ENCODE results near the gene ARHGAP32. TPM values are rescaled to one million over a fixed set of nuclear protein-coding genes. Genes with fewer than 3 reads are reported as not detected.
"Not testable (repeated sequence)": the region's sequence is repeated elsewhere in the genome, so short reads cannot be mapped to it uniquely, and the experiment has no call there.

Gene ARHGAP32
- total RNA-seq, 1 donor from 2014 or later = 41.5 TPM

DNA sequence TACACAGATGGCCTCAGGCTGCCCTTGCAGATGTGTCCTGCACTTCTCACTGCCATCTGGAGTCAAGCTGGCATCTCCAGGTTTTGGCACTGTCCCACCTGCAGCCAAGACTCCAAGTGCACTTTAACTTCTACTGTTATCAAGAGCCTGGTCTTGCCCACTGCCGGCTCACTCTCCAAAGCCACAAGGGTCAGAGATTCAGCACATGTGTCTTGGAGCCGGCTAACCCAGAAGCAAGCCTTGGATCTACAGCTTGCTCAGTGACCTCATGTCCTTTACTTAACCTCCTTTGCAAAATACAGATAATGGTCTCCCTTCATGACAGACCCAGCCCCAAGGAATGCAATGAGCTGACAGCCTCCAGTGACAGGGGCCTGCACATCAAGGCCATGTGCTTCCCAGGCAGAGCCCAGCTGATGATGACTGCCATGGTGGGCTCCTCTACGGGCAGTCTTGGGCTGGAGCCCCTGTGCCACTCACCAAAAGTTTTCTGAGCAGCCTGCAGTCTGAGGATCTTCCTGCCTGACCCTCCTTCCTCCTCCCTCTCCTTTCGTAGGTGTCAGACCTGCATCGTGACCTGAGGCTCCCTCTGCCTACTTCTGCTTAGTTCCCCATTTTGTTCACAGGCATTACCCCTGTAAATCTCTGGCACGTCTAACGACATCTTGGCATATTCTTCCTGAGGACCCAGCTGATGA lies 258.5 kb downstream of the ARHGAP32 start:
- DNase-seq (ENCODE audit: low spot score) = no peak

DNA sequence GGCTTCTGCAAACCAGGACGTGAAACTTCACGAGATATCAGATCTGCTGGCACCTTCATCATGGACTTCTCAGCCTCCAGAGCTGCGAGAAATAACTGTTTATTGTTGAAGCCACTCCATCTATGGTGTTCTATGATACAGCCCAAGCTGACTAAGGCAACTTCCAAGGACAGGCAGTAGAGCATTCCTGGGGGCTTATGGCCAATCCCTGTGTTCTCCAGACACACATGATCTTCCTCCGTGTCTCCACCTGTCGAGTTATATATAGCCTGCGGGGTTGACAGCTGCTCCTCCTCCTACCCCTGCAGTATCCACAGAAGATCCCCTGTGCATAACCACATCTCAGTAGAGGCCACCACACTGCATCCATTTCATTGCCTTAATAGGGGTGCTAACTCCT lies 260.5 kb downstream of the ARHGAP32 start:
- no peak for DNase-seq (ENCODE audit: low spot score)

DNA sequence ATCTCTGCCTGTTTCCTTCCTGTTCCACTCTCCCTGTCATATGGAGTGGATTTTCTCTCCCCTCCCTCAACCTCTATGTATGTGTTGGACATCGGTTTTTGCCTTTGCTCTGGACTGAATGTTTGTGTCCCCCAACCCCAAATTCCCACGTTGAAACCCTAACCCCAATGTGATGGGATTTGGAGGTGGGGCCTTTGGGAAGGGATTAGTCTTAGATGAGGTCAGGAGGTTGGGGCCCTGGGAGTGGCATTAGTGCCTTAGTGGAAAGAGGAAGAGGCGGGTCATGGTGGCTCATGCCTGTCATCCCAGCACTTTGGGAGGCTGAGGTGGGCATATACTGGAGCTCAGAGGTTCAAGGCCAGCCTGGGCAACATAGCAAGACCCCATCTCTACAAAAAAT lies 261.1 kb downstream of the ARHGAP32 start:
- no peak for DNase-seq (ENCODE audit: low spot score)

DNA sequence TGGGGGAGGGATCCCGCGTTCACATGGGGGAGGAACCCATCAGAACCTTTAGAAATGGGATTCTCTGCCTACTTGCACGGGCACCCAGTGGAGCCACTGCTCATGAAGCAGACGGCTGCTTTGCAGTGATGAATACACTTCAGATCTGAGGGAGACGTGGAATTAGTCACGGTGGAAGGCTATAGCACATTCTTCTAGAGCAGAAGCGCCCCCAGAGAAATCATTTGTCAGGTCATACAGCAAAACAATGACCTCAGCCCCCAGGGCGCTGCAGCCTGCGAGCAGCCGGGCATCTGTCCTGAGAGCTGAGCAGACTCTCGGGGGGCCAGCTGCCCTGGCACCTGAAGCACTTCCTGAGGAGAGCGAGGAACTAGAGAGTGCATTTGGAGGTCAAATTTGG lies 262.1 kb downstream of the ARHGAP32 start:
- no peak for DNase-seq (ENCODE audit: low spot score)

DNA sequence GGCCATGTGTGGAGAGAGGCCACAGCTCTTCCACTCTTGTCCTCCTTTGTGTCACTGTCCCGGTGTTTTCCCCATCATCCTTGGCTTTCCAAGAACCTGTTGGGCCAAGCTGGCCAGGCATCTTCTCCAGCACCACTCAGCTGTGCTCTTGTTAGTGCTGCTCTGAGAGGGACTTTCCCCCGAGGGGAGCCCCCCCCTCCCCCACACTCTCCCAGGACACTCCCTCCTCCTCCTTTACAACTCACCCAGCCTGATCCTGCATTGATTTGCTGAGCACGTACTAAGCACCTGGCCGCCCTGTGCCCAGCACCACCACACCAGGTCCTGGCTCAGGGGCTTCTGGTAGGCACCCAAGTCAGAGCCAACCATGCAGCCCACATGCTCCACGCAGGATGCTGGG lies 262.7 kb downstream of the ARHGAP32 start:
- no peak for DNase-seq (ENCODE audit: low spot score)

DNA sequence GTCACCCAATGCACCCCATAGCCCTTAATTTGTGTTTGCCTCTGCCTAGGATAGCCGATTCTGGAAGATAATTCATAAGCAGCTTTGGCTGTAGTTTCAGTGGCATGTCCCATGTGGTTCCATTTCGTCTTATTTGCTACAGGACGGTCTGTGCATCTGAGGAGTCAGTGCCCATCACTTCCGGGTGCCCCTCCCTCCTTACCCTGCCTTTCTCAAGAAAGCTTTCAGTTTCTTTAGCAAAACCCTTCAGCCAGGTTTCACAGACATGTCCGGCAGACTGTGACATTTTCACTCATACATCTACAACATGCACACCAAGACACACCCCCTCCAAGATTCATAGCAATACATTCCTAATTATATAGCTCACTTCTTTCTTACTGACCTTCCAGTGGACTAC lies 263.7 kb downstream of the ARHGAP32 start:
- DNase-seq (ENCODE audit: low spot score) = no peak

DNA sequence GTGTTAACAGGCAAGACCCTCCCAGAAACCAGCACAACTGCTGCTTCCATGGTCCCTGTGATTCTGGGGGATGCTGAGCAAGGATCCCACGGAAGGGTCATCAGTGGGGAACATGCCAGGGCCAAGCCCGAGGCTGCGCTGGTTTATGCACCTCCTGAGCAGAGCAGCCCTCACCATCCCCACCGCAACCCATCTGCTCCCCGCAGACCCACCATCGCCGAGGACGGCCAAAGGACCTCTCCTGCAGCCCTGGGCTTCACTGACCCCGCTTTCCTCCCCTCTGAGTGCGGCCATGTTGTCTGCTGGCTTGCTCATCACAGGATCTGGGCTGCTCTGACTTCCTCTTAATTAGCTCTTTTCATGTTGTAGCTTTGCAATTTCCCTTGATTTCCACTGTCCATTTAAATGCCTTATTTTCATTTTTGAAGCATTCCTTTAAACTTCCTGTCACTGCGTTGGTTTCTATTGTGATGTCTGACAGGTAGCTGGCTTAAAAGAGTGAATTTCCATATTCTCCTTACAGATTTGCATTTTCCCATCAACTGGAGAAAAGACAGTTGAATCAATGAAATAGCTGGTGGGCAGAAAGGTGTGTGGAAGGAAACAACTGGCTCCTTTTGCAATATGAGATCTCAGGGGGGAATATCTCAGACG lies 264.3 kb downstream of the ARHGAP32 start:
- no peak for DNase-seq (ENCODE audit: low spot score)

DNA sequence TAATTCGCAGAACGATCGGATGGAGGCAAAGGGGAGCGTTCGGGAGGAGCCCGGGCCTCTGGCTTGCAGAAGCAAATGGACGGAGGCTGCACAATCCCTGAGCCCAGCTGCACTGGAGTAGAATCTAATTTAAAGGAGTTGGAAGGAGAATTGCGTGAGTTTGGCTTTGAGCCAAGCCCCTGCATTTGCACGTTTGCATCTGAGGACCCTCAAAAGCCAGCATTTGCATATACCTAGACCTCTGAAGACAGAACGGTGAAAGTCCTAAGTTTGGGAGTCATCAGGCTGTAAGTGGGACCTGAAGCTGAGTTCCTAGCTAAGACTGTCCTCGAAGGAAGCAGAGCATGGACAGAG lies 265.0 kb downstream of the ARHGAP32 start:
- DNase-seq (ENCODE audit: low spot score) = no peak

DNA sequence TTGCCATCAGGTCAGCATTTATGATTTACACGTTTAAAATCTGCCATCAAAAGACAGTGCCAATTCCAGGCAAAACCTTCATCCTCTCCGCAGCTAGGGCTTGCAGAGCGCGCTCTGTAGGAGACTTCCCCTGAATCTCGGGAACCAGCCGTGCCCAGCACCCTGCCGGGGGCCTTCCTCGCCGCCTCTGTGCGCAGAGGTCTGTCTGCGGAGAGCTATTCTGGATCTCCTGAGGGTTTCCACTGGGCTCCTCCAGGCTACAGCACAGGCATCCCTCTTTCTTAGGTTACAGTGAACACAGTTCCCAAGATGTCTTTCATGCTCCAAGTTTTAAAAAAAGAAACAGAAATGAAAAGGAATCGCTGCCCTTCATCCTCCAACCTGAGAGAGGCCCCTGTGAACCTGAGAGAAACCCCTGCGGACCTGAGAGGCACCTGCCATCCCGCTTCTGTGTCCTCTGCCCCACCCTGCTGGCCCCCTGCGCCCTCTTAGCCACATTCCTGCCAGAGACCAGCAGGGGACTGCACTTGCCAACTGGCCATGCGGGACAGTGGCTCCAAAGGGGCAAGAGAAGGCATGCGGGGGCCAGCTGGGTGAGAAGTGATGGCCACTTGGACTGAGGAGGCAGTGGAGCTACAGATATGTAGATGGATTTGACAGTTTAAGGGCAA lies 265.6 kb downstream of the ARHGAP32 start:
- no peak for DNase-seq (ENCODE audit: low spot score)

DNA sequence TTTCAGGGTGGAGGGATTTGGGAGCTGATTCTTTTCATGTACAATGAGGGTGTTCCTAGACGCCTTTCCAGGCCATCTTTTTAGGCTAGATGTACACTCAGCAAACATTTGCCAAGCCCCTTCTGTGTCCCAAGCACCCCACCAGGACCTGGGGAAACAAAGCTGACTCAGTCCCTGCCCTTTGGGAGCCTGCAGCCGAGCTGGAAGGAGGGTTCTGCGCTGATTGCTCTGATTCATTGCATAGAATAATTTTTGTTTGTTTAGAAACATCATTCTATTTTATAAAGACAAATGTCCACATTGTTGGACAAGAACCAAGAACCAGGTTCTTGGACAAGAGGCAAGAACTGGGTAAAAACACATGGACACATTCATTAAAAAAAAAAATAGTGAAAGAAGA lies 266.1 kb downstream of the ARHGAP32 start:
- DNase-seq (ENCODE audit: low spot score) = no peak

DNA sequence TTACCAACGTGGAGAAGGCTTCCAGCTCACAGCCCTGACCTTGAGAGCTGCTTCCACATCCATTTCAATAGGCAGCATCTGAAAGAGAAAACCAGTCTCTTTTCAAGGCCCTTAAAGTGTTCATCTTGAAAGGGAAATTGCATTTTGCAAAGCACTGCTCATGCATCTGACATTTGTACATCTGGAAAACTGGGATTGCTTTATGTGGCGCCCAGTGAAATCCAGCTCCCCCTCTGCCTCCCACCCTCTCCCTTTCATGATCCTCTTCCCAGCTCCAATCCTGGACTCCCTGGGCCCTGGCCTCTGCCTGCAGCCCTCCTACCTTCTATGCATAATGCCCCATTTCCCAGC lies 266.9 kb downstream of the ARHGAP32 start:
- DNase-seq (ENCODE audit: low spot score) = no peak

DNA sequence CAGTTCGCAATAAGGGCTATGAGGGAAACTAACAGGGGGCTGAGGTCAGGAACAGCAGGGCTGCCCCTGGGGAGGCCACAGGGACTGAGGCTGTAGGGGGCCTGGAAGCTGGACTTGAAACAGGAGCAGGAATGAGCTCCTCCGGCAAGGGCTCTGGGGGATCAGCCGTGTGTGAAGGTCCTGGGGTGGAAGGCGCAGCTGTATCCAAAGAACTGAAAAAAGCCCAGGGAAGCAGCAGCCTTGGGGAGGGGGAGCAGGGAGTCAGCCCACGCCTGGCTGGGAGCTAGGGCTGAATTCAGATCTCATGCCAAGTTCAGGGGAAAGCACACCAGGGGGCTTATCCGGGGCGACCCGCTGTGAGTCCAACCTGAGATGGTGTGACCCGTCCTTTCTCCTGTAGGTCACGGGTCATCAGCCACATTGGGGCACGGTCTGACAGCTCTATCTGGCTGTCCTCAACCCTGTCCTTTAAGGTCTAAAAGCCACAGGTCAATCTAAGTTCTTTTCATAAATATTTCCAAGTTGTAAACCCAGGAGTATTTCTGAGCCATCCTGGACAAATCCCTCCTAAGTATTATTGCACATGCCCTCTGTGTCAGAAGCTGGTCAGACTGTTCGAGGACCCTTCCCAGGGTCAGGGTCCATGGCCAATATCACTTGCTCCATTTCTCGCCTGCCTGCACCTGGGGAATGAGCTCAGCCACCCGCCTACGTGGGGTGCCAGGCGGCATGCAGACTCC lies 267.4 kb downstream of the ARHGAP32 start:
- no peak for DNase-seq (ENCODE audit: low spot score)

DNA sequence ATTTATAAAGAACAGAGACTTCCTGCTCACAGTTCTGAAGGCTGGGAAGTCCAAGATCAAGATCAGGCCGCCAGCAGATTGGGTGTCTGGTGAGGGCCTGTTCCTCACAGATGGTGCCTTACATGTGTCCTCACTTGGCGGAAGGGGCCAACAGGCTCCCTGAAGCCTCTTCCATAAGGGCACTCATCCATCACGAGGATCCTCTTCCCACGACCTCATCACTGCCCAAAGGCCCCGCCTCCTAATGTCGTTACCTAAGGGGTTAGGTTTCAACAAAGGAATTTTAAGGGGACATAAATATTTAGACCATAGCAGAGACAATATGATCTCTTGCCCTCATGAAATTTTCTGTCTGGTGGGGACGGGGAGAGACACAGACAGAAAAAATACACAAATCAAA lies 268.0 kb downstream of the ARHGAP32 start:
- no peak for DNase-seq (ENCODE audit: low spot score)

DNA sequence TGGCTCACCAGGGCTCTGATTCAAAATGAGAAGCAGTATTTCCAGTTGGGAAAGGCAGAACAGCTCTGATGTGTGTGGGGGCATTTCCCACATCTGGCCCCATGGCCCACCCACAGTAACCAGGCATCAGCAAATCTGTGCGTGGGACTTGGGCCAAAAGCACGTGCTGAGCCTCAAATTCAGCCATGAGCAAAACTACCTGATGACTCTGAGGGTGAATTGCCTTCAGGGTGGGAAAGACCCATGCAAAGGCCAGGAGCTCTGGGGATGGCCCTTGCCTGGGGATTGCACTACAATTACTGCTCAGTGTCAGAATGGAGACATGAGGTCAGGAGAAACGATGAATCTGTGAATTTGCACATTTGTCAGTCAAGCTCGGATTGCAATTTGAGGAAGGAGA lies 270.3 kb downstream of the ARHGAP32 start:
- DNase-seq (ENCODE audit: low spot score) = no peak

DNA sequence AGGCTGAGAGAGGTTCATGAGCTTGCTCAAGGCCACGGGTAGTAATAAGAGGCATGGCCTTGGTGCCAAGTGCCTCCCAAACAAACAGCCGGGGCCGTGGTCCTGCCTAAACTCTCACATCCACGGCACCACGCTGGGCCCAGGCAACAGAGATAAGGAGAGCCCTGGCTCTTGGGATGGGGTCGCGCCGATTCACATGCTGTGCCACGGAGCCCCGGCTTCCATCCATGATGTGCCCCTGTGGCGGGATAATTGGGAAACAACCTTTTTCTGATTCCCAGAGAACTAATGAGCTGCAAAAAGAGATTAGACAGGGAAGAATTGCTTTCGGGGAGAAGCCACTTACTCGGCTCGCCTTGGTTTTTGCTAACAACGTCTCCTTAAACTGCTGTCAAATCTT lies 271.5 kb downstream of the ARHGAP32 start:
- DNase-seq (ENCODE audit: low spot score) = no peak

DNA sequence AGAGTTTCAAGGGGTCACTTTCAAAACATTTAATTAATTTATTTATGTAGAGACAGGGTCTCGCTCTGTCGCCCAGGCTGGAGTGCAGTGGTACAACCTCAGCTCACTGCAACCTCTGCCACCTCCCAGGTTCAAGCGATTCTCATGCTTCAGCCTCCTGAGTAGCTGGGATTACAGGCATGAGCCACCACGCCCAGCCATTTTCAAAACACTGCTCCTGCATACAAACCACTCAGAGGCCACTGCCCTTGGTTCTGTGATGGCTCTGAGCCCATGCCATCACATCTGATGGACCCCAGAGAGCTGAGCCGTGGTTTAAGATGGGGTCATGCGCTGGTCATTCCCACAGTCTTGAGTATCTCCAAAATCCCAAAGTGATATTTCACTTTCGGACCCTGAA lies 272.5 kb downstream of the ARHGAP32 start:
- DNase-seq (ENCODE audit: low spot score) = not testable (repeated sequence)

DNA sequence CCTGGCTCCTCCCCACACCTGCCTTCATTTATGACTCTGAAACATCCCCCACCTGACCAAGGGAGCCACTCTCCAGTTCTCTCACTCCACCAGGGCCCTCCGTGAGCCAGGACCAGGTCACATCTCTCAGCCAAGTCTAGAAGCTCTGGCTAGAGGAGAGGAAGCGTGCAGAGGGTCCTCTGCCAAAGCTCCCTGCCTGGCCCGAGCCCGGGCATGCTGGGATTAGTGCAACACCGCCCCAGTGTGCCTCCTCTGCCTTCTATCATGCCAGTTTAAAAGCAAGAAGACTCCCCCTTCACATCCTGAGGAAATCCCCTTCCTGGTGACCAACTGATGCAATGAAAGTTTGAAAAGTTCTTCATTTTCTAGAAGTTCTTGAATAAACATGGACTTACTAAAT lies 272.9 kb downstream of the ARHGAP32 start:
- no peak for DNase-seq (ENCODE audit: low spot score)

DNA sequence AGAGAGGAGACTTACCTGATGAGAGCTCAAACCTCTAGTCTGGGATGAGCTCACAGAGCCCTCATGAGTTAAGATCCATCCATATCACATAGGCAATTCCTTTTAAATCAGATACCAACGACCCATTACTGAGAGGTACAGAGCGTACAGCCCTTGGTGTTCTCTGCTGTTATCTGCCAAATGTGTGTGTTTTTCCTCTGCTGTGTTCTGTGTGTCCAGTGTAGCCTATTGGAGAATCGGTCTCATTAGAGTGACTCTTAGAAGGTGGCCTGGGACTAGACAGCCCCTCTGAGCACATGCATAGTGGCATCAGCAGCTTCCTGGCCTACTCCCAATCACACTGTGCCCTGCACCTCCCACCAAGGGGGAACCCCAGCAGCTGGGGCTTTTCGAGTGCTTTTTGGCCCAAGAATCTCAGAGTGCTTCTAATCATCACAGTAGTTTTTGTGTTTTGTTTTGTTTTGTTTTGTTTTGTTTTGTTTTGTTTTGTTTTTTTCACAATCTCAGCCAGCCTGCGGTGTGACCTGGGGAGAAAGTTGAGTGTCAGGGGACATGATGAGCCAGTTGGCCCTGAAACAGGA lies 274.9 kb downstream of the ARHGAP32 start:
- no peak for DNase-seq (ENCODE audit: low spot score)

DNA sequence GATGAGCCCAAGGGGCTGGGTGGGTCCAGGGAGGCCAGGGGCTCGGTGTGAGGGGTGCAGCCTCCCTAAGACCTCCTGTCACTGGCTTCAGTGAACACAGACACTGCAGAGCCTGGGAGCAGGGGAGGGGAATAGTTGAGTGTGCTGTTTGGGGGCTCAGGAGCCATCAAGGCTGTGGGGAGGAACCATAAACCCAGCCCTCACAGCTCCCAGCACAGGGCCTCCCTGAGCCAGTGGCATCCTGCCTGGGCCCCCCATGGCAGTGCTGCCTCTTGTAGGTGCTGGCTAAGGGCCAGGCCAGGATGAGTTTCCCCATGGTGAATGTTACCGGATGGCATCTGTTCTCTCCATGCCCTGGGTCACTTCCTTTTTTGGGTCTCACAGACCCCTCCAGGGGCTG lies 275.4 kb downstream of the ARHGAP32 start:
- no peak for DNase-seq (ENCODE audit: low spot score)

DNA sequence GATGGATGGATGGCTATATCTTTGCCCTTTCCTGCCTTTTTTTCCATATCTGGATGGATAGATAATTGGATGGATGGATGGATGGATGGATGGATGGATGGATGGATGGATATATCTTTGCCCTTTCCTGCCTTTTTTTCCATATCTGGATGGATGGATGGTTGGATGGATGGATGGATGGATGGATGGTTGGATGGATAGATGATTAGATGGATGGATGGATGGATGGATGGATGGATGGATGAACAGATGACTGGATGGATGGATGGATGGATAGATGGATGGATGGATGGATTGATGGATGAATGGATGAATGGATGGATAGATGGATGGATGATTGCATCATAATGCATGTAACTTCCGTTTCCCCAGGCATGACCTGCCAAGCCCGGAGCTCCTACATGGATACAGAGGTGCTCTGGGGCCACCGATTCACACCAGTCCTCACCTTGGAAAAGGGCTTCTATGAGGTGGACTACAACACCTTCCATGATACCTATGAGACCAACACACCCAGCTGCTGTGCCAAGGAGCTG lies 276.0 kb downstream of the ARHGAP32 start:
- no peak for DNase-seq (ENCODE audit: low spot score)

DNA sequence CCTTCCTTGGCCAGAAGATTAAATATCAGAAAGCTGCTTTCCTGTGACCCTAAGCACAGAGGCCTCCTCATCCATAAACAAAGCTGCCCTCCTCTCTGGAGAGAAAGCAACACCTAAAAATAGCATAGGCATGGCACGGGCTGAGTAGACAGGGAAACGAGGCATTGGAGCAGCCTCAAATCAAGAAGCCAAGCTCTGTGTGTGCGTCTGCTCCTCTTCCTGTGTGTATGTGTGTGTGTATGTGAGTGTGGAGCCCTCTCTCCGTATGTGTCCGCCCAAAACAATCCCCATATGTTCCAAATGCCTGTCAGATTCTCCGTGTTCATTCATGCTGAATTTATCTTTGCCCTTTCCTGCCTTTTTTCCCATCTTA lies 277.0 kb downstream of the ARHGAP32 start:
- DNase-seq (ENCODE audit: low spot score) = no peak

Measured in mucosa of gallbladder (tissue), 1 donor.